Measurements from ENCODE around the gene ZNF444.

ZNF444 gene

DNA sequence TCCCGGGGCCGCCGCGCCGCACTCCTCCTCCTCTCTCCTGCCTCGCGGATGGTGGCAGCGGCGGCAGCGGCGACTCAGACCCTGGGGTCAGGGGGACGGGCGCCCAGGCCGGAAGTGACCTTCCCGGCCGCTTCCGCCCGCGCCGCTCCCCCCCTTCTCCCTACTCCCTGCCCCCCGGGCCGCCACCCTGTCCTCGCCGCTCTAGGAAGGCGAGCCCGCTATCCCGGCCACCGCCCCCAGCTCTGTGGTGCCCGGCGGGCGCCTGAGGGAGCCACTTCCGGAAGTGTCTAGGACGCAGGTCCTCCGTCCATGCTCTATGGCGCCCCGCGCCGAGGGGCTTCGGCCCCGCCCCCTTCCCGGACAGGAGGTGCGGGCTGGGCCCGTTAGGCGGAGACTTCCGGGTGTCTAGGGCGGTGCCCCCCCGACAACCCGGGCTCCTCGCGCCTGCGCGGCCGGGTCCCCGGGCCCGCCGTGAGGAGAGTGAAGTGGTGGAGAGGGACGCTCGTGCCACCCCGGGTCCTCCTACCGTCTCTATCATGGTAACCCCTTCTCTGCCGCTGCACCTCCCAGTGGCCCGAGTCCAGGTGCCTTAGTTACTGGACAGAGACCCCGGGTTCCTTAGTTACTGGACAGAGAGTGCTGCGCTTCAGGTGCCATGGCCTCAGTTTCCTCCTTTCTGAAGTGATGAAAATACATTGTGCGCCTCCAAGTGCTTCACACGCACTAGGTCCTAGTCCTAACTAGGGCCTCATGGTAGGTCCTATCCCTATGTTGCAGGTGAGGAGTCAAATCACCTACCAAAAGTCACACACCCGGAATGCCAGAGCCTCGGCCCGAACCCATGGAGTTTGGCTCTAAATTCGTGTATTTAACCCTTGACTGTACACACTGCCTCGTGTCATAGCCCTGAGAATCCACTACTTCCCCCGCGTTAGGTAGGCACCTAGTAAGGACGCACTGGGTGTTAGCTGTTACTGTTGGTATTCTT lies 19.6 kb upstream of the ZNF444 start, which contains the start of gene ZNF787:
Gene ZNF787 (minus strand): TSS at position 116 of the 988 bp plus-strand sequence. CDS start 18,078 bp downstream, outside the sequence.
- peak; percentile 88 for DNase-seq (ENCODE audit: low read depth)

DNA sequence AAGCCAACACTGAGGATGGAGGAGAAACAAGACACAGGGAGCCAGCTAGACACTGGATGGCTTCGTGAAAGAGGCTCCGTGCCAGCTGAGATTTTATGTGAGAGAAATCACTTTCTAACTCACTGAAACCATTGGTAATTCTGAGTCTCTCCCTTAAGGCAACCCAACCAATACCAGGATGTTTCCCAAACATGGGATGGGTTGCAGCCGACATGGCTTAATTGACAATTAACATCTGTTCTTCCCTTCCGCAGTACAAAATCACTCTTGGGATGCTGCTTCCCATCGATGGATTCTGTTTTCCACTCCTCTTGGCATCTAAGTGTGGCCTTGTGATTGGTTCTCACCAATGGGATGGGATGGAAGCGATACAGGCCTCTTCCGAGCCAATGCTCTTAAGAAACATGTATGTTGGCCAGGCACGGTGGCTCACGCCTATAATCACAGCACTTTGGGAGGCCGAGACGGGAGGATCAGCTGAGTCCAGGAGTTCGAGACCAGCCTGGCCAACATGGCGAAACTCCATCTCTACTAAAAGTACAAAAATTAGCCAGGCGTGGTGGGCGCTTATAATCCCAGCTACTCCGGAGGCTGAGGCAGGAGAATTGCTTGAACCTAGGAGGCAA lies 17.7 kb upstream of the ZNF444 start:
- DNase-seq (ENCODE audit: low read depth), result no peak

DNA sequence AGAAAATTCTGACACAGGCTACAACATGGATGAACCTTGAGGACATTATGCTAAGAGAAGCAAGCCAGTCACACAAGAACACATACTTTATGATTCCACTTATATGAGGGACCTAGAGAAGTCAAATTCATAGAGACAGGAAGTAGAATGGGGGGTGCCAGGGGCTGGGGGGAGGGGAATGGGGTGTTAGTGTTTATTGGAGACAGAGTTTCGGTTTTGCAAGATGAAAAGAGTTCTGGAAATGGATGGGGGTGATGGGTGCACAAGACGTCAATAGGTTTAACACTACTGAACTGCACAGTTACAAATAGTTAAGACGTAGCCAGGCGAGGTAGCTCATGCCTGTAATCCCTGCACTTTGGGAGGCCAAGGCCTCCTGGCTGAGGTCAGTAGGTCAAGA lies 16.5 kb upstream of the ZNF444 start:
- no peak for DNase-seq (ENCODE audit: low read depth)

DNA sequence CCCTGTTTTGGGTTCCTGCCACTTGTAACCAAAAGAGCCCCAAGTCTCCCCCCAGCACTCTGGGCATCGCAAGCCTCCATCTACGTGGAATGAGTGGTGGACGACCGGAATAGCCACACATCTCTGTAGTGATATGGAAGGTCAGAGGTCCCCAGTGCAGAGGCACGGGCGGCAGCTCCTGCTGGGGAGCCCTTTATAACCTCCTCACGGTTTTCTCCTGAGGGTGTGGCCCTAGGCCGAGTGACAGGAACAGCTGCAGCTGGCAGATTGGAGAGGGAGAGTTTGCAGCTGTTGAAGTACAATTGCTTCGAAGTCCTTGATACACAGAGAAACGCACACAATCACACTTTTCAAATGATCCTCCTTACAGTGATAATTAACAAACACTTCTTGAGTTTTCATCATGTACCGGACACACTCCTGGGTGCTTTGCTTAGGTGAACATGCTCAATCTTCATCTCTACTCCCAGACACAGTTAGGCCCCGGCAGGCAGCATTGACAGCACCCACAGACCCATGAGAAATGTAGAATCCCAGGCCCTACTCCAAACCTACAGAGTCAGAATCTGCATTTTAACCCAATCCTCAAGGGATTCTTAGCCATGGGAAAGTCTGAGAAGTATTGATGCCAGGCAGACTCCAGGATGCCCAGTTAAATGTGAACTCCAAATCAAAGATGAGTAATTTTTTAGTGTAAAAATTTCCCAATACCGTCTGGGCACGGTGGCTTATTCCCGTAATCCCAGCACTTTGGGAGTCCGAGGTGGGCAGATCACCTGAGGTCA lies 15.1 kb upstream of the ZNF444 start:
- DNase-seq (ENCODE audit: low read depth), result no peak

DNA sequence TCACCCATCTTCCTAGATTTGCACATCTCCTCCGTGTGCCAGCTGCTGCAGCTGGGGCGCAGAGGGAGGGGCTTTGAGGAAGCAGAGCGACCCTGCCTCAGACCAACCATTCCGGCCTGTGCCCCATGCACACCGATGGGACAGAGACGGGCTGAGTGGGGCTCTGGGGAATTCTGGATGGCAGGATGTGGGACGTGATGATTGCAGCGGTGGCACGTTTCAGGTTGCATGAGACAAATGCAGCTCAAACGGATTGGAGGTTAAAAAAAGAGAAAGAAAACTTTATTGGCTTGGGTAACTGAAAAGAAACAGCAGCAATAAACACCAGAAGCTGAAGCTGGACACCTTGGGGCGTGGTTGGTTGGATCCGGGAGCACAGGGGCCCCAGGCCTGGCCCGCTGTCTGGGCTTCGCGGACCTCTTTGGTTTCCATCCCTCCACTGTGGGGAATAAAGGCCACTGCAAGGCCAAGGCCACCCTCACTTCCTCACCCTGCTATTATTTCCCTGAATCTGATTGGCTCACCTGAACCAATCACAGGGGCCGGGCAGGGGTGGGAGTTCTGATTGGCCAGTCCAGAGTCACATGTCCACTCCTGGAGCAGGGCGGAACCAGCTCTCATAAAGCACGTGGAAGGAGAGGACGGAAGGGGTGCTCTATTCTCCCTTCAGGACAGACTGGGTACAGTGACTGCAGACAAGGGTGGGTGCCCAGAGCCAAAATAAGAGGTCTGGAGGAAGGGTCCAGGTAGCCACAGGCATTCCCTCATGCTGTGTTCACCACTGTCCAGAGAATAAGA lies 13.9 kb upstream of the ZNF444 start:
- no peak for DNase-seq (ENCODE audit: low read depth)

DNA sequence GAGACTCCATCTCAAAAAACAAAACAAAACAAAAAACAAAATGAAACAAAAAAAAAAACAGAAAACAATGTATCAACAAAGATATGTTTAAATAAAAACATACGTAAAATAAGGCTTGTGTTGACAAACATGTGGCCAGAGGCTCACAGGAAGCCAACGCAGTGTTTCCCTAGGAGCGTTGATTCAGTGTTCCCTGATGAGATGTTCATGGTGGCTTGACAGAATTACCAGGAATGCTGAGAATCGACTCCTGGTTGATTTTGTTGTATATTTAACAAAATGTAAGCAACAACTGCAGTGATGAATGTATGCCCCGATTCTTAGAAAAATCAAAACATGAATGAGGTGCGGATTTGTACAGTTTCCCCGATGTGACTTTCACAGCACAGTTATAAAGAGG lies 11.1 kb upstream of the ZNF444 start:
- no peak for DNase-seq (ENCODE audit: low read depth)

DNA sequence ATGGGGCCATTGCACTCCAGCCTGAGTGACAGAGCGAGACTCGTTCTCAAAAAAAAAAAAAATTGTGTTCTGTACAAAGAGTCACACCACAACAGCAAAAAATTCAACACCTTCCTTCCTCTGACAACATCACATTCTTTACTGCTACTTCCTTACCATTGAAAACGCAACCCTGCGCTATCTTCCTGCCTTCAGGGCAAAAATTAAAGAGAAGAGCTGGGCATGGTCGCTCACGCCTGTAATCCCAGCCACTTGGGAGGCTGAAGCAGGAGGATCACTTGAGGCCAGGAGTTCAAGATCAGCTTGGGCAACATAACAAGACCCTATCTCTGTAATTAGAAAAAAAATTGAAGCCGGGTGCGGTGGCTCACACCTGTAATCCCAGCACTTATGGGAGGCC lies 9.4 kb upstream of the ZNF444 start:
- no peak for DNase-seq (ENCODE audit: low read depth)

DNA sequence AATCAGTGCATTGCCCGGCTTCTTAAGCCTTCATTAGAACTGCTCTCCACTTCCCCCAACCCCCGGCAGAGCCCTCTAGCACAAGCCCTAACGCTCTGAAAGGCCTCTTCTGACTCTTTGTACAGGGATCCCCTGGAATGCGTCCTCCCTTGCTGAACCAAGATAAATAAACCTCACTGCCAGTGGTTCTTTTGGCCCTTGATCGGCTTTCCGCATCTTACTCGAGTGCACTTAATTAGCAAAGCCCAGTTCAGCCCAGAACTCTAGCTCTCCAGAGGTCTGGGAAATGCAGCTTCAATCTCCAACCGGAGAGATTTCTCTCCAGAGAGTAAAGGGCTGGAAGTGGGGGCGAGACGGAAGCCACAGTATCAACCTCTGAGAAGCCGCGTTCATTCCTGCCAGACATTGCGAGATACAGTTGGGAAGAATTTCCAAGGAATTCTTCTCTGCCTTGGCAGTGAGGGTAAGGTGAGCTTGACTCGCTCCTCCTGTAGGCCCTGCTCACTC lies 8.7 kb upstream of the ZNF444 start:
- no peak for DNase-seq (ENCODE audit: low read depth)

DNA sequence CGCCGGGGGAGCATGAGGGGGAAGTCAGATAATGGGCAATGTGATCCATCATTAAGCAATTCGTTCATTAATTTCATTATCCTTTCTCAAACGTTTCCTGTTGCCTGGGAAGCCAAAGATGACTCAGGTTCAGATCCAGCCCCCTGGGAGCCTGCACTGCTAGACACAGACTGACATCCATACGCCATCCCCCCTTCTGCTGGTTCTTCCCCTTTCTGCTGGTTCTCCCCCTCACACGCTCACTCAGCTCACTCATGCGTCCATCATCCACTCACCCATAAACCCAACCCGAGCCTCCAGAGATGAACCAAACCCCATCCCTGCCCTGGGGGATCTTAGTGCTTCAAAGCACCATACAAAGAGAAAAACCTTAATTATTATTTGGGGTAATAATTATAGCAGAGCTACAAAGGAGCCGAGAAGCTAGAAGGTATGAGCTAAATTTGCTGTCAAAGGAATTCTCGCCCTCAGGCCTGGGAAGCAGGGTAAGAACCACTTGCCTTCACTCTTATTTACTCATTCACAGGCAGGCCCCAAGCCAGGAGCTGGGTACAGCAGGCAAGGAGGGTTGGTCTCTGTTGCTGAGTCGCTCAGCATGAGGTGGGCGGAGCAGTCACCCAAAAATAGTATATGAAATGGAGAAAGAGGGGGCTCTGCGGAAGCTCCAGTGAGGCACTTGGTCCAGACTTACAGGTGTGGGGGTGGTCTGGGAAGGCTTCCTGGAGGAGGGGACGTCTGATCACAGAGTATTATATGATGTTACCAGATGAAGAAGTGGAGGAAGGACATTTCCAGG lies 7.0 kb upstream of the ZNF444 start:
- no peak for DNase-seq (ENCODE audit: low read depth)

DNA sequence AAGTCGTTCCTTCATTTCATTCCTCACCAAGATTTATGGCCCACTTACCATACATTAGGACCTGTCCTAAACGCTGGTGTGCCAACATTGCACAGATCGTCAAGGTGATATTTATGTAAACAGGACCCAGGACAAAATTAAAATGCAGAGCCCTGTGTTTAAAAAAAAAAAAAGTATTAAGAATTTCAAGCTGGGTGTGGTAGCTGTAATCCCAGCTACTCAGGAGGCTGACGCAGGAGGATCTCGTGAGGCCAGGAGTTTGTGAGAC lies 6.5 kb upstream of the ZNF444 start:
- no peak for DNase-seq (ENCODE audit: low read depth)

DNA sequence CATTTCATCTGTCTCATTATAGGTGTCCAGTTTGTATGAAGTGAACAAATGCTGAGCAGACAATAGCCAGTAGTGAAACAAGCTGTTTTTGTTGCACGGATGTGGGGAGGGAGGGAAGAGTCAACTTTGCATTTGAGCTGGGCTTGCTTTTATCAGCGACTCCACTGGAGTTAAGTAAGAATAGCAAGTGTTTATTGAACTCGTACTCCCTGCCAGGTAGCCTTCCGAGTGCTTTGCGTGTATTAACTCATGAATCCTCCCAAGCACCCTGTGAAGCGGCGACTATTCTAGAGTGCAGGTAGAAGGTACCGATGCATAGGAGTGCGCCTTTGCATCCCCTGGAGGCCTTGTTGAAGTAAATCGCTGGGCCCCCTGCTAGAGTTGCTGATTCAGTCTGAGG lies 4.7 kb upstream of the ZNF444 start:
- DNase-seq (ENCODE audit: low read depth), result no peak

DNA sequence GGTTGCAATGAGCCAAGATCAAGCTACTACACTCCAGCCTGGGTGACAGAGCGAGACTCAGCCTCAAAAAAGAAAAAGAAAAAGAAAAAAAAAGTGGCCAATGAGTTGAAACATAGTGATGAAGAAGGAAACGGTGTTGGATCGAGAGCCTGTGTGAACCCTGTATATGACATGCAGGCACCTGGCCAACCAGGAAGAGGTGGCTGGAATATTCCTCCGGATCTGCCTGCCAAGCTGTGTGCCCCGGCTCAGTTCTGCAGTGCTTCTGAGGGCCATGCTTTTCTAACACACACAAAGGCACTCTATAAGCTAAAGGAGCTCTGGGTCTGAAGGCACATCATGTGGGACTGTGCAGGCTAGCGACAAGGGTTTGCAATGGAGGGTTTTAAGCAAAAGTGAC lies 3.7 kb upstream of the ZNF444 start:
- DNase-seq (ENCODE audit: low read depth), result no peak

DNA sequence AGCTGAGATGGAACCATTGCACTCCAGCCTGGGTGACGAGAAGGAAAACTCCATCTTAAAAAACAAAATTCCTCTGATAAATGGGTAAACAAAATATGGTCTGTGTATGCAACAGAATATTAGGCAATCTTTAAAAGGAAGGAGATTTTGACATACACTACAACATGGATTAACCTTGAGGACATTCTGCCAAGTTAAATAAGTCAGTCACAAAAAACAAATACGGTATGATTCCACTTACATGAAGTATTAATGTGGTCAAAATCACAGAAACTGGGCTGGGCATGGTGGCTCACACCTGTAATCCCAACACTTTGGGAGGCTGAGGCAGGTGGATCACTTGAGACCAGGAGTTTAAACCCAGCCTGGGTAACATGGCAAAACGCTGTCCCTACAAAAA lies 3.0 kb upstream of the ZNF444 start:
- no peak for DNase-seq (ENCODE audit: low read depth)

DNA sequence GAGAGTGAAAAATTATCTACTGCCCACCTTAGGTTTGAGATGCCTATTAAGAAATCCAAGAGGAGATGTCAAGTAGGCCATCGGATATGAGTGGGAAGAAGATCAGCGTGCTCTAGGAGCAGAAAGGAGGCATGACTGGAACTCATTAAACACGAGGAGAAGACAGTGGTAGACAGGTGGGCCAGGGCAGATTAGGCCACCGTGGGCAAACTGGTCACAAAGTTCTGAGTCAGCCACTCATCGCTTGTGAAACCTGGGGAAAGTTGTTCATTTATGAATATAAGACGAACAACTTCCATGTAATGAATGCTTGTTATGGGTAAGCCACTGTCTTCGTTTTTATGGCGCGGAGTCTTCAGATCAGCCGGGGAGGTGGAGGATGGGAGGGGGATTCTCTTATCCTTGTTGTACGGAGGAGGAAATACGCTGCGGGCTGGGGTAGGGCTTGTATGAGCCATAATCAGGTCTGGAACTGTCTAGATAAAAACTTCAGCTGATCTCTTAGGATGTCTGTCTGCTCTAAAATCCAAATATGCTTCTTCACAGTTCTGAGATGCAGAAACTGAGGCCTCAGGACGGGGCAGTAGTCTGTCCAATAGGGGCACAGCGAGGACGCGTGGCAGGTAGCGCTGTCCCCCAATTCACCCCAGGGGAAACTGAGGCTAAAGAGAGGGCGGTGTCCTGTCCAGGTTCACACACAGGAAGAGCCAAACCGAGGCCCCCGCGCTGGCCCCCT lies 1.1 kb upstream of the ZNF444 start:
- DNase-seq (ENCODE audit: low read depth), result no peak

DNA sequence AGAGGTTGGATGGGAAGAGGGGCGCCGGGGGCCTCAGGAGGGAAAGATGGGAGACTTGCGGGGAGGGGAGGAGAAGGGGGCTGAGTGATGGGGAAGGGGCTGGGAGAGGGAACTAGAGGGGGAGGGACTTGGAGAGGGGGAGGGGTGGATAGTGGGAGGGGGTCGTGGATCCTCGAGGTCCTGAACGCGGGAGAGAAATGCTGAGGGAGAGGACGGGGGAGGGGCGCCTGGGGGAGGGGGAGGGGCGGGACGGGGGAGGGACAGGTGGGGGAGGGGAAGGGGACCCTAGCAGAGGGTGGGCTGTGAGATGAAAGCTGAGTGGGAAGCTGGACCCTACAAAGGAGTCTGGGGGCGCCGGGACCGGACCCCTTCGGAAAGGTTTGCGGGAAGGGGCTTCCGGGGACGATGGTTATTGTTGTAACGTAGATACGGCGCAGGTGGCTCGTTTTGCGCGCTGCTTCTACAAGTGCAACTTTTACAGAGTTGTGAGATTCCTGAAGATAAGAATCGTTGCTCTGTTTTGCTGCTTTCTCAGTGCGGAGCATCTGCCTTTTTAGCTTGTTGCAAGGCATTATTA lies 418 bp downstream of the ZNF444 start:
- DNase-seq (ENCODE audit: low read depth), result no peak

DNA sequence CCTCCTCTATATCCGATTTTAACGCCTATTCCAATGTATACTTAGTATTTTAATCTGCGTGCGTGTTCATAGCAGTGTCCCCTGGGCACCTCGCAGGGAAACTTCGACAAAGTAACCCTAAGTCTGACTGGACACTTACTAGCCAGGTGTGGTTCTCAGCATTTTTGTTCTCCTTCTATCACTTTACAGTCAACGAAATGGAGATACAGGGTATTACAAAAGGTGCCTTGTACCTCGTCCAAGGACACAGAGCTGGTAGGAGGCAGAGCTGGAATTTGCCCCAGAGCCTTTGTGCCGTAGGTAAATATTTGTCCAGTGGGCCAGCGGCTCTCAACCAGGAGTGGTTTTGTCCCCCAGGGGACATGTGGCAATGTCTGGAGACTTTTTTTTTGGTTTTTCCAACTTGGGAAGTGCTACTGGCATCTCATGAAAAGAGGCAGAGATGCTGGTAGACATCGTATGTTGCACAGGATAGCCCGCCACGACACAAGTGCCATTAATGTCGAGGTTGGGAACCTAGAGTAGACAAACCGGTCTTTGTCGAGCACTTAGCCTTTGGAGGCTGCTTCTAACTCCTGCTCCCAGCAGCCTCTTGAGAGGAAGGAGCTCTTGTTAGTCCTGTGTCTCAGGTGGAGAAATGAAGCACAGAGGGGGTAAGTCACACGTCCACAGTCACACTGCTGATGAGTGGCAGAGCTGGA lies 1.1 kb downstream of the ZNF444 start:
- DNase-seq (ENCODE audit: low read depth), result no peak

DNA sequence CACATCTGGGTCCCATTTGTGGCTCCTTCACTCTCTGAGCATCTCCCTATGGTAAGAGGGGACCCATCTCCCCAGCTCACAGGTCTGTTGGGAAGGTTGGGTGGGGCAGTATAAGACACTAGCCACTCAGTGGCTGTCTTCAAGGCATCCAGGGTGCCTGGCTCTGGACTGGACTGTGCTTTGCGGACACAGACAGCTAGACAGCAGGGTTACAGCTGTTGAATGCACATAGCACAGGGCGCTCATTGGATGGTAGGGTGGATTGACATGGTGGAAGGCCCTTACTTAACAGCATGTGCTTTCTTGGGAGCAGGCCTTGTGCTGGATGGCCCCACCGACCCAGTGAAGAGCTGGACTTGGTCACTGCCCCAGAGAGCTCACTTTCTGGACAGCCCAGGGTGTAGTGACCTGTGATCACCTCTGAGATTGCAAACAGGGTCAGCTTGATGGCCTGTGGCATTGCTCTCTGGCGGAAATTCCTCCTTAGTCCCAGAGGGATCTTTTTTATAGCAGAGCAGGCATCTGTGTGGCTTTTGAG lies 1.9 kb downstream of the ZNF444 start:
- DNase-seq (ENCODE audit: low read depth), result no peak

DNA sequence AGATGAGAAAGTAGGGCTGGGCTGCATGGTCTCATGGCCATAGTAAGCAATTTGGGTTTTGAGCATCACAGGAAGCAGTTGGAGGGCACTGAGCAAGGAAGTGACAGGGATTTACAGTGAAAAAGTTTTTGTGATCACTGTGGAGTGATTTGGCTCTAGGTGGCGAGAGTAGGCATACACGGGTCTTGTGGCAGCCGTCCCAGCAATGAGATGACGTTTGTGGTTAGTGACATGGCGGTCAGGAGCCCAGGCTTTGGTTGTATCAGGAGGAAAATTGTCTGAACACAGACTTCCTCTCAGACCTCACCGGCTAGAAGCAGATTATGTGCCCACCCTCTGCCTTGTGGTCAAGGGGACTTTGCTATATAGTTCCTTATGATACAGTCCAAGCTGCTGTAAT lies 3.3 kb downstream of the ZNF444 start:
- no peak for DNase-seq (ENCODE audit: low read depth)

DNA sequence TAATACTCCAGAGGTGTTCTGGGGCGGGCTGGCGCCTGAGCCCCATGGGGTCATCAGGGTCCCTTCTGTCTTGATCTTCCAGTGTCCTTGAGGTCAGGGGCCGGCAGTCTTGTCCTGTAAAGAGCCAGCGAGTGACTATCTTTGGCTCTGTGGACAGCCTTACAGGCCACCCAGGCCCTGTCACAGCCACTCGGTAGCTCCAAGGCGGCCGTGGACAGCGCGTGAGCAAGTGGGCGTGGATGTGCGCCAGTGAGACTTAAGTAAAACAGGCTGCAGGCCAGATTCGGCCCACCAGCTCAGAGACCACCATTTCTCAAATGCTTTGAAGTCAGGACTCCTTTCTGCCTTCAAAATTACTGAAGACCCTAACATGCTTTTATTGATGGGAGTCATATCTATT lies 3.7 kb downstream of the ZNF444 start:
- DNase-seq (ENCODE audit: low read depth), result no peak
